Measurements from ENCODE around the gene SLC12A3. TPM values are rescaled to one million over a fixed set of nuclear protein-coding genes. Genes with fewer than 3 reads are reported as not detected.

Gene SLC12A3
- total RNA-seq, 1 experiment from 2014 or later, result not detected

DNA sequence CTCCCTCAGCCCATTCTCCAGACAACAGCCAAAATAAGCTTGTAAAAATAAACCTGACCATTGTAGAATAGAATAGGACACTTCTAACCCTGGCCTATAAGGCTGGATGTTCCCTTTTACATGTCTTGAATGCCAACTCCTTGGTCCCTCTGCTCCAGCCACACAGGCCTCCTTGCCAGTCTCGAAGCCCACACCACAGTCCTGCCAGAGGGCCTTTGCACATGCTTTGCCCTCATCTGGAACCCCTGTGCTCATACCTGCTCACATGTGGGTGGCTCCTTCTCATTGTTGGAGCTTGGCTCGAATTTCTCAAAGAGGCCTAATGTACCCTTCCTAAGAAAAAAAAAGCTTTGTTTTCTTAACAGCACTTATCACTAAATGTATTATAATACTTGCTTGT lies 5.4 kb upstream of the SLC12A3 start (continued):
- TF ChIP-seq, protein P1, sequence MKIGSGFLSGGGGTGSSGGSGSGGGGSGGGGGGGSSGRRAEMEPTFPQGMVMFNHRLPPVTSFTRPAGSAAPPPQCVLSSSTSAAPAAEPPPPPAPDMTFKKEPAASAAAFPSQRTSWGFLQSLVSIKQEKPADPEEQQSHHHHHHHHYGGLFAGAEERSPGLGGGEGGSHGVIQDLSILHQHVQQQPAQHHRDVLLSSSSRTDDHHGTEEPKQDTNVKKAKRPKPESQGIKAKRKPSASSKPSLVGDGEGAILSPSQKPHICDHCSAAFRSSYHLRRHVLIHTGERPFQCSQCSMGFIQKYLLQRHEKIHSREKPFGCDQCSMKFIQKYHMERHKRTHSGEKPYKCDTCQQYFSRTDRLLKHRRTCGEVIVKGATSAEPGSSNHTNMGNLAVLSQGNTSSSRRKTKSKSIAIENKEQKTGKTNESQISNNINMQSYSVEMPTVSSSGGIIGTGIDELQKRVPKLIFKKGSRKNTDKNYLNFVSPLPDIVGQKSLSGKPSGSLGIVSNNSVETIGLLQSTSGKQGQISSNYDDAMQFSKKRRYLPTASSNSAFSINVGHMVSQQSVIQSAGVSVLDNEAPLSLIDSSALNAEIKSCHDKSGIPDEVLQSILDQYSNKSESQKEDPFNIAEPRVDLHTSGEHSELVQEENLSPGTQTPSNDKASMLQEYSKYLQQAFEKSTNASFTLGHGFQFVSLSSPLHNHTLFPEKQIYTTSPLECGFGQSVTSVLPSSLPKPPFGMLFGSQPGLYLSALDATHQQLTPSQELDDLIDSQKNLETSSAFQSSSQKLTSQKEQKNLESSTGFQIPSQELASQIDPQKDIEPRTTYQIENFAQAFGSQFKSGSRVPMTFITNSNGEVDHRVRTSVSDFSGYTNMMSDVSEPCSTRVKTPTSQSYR (CRISPR knock-in tag; IDR thresholded peaks at IDR 0.05), result no peak
- TF ChIP-seq, protein P2, sequence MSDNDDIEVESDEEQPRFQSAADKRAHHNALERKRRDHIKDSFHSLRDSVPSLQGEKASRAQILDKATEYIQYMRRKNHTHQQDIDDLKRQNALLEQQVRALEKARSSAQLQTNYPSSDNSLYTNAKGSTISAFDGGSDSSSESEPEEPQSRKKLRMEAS (CRISPR knock-in tag; IDR thresholded peaks at IDR 0.05), result no peak
- no peak for TF ChIP-seq NFYB (CRISPR knock-in tag; conservative IDR thresholded peaks at IDR 0.05; ENCODE audit: low read depth)
- TF ChIP-seq, protein P3, sequence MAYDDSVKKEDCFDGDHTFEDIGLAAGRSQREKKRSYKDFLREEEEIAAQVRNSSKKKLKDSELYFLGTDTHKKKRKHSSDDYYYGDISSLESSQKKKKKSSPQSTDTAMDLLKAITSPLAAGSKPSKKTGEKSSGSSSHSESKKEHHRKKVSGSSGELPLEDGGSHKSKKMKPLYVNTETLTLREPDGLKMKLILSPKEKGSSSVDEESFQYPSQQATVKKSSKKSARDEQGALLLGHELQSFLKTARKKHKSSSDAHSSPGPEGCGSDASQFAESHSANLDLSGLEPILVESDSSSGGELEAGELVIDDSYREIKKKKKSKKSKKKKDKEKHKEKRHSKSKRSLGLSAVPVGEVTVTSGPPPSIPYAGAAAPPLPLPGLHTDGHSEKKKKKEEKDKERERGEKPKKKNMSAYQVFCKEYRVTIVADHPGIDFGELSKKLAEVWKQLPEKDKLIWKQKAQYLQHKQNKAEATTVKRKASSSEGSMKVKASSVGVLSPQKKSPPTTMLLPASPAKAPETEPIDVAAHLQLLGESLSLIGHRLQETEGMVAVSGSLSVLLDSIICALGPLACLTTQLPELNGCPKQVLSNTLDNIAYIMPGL (CRISPR knock-in tag; IDR thresholded peaks at IDR 0.05), result no peak
- TF ChIP-seq, protein P4, sequence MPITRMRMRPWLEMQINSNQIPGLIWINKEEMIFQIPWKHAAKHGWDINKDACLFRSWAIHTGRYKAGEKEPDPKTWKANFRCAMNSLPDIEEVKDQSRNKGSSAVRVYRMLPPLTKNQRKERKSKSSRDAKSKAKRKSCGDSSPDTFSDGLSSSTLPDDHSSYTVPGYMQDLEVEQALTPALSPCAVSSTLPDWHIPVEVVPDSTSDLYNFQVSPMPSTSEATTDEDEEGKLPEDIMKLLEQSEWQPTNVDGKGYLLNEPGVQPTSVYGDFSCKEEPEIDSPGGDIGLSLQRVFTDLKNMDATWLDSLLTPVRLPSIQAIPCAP (CRISPR knock-in tag; IDR thresholded peaks at IDR 0.05), result no peak
- TF ChIP-seq RORB (CRISPR knock-in tag; IDR thresholded peaks at IDR 0.05), result no peak
- no peak for TF ChIP-seq ZBTB21 (CRISPR knock-in tag; IDR thresholded peaks at IDR 0.05; ENCODE audit: borderline replicate concordance)
- TF ChIP-seq SOX15 (CRISPR knock-in tag; IDR thresholded peaks at IDR 0.05), result no peak

DNA sequence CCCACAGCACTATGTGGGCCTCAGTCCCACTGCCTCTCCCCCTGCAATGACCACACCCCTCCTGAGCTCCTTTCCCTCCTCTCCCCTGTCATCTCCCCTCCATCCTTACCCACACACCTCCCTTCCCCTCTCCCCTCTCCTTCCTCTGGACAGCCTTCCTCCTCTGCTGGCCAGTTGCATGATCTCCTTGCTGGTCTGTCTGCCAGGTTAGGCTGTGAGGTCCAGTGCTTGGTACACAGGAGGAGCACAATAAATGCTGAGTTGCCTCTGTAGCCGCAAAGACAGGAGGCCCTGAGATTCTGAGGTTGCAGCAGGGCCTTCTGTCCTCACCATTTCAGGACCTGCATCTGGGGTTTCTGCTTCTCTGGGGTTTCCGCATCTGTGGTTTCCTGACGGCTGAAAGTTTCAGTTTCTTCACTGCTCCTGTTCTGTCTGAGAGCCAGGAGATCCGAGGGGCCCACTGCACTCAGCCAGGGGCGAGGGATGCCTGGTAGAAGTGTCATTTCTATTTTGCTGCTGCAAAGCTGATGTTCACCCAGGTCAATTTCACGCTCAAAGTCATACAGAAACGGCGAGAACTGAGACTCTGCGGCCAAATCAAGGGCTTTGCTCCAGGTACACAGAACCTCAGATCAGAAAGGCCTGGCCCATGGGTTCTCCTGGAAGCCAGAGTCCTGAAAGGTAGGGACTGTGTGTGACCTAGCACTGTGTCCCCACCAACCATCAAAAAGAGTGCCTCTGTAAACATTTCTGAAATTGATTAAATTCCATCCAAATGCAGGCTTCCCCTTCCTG lies 4.6 kb upstream of the SLC12A3 start:
- Mint-ChIP-seq H3K36me3 (no peaks in the 10 kb centered on the region), H3K4me1 (peaks cover 6% of the 10 kb centered on the region), H3K4me3 (no peak overlapping the region), H3K27me3 (ENCODE audit: low read depth) (no peaks in the 10 kb centered on the region), H3K9me3 (no peaks in the 10 kb centered on the region), H3K27ac (no peak overlapping the region)
- CTCF ChIA-PET, result interaction anchor here (0.6 to 1.3 kb wide), 4 partner anchors 9 to 329 kb away, joined by 3 to 6 read pairs (median 3); no protein-coding TSS in a partner anchor
- TF ChIP-seq TEAD1 (CRISPR knock-in tag; IDR thresholded peaks at IDR 0.05) (no peak), ZNF263 (CRISPR knock-in tag; IDR thresholded peaks at IDR 0.05; ENCODE audit: low read depth) (no peak), NR2C2 (CRISPR knock-in tag; IDR thresholded peaks at IDR 0.05) (no peak), GRHL2 (CRISPR knock-in tag; IDR thresholded peaks at IDR 0.05; ENCODE audit: insufficient replicate concordance, severe bottlenecking) (no peak), GABPB1 (CRISPR knock-in tag; IDR thresholded peaks at IDR 0.05) (0 out of 2 replicates have a peak, but pooled peaks have one; percentile 8), JUN (CRISPR knock-in tag; IDR thresholded peaks at IDR 0.05) (no peak)
- TF ChIP-seq, protein P5, sequence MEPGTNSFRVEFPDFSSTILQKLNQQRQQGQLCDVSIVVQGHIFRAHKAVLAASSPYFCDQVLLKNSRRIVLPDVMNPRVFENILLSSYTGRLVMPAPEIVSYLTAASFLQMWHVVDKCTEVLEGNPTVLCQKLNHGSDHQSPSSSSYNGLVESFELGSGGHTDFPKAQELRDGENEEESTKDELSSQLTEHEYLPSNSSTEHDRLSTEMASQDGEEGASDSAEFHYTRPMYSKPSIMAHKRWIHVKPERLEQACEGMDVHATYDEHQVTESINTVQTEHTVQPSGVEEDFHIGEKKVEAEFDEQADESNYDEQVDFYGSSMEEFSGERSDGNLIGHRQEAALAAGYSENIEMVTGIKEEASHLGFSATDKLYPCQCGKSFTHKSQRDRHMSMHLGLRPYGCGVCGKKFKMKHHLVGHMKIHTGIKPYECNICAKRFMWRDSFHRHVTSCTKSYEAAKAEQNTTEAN (CRISPR knock-in tag; IDR thresholded peaks at IDR 0.05), result no peak
- TF ChIP-seq, protein P6, sequence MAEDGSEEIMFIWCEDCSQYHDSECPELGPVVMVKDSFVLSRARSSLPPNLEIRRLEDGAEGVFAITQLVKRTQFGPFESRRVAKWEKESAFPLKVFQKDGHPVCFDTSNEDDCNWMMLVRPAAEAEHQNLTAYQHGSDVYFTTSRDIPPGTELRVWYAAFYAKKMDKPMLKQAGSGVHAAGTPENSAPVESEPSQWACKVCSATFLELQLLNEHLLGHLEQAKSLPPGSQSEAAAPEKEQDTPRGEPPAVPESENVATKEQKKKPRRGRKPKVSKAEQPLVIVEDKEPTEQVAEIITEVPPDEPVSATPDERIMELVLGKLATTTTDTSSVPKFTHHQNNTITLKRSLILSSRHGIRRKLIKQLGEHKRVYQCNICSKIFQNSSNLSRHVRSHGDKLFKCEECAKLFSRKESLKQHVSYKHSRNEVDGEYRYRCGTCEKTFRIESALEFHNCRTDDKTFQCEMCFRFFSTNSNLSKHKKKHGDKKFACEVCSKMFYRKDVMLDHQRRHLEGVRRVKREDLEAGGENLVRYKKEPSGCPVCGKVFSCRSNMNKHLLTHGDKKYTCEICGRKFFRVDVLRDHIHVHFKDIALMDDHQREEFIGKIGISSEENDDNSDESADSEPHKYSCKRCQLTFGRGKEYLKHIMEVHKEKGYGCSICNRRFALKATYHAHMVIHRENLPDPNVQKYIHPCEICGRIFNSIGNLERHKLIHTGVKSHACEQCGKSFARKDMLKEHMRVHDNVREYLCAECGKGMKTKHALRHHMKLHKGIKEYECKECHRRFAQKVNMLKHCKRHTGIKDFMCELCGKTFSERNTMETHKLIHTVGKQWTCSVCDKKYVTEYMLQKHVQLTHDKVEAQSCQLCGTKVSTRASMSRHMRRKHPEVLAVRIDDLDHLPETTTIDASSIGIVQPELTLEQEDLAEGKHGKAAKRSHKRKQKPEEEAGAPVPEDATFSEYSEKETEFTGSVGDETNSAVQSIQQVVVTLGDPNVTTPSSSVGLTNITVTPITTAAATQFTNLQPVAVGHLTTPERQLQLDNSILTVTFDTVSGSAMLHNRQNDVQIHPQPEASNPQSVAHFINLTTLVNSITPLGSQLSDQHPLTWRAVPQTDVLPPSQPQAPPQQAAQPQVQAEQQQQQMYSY (CRISPR knock-in tag; IDR thresholded peaks at IDR 0.05), result no peak
- ATAC-seq (no peak), DNase-seq (ENCODE audit: low spot score) (no peak)
- POLR2A ChIA-PET, result no interaction called here

Data from WTC11 (cell line).